ENCODE data around the gene TMEM183A. TPM values are rescaled to one million over a fixed set of nuclear protein-coding genes. Genes with fewer than 3 reads are reported as not detected.
A peak's percentile ranks its signal among the peaks of the same experiment; 100 is the strongest.

The TMEM183A gene, protein sequence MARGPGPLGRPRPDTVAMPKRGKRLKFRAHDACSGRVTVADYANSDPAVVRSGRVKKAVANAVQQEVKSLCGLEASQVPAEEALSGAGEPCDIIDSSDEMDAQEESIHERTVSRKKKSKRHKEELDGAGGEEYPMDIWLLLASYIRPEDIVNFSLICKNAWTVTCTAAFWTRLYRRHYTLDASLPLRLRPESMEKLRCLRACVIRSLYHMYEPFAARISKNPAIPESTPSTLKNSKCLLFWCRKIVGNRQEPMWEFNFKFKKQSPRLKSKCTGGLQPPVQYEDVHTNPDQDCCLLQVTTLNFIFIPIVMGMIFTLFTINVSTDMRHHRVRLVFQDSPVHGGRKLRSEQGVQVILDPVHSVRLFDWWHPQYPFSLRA
- 47.6 TPM for polyA plus RNA-seq (2012; ENCODE audit: low read depth, missing spikeins)

DNA sequence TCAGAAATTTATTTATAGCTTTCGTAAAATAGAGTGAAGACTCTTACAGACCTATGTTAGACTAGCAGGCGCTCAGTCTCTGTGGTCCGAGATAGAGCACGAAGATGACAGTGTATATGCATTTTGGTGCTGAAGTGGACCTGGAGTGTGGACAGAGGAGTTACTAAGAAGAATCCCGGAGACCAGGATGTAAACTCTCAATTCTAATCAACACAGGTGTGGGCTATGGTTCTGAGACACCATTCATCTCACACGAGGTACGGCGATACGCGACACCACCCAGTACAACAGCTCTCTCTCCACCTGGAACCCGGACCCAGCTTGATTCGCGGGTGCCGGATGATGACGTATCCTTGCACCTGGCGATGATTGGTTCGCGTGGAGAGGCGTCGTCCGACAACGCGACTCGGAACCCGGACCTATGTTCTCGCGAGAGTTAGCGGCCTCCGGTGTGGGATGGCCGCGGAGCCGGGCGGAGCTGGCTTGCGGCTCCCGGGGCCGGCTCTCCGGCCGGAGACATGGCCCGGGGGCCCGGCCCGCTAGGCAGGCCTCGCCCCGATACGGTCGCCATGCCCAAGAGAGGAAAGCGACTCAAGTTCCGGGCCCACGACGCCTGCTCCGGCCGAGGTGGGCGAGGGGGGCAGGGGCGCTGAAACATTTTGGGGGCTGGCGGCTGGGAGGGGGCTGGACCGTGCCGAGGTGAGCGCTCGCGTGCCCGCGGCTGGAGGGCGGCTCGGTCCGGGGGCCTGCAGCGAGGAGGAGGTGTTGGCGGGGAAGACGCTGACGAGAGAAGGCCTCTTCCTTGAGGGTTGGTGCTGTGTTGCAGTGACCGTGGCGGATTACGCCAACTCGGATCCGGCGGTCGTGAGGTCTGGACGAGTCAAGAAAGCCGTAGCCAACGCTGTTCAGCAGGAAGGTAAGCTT lies at the start of gene TMEM183A:
TMEM183A (plus strand) TSS at position 427 of the 924 bp plus-strand sequence; CDS start at position 519, 92 bp downstream.
- DNase-seq (ENCODE audit: insufficient read length, low spot score) = peak; percentile 74
- peak; percentile 100 for FAIRE-seq
- TF ChIP-seq POLR2AphosphoS5 (IDR thresholded peaks at IDR 0.05; ENCODE audit: low read depth, low read length) = peak; percentile 99
- TF ChIP-seq POLR2A (IDR thresholded peaks at IDR 0.05; ENCODE audit: low read depth, low read length) = peak; percentile 98
- TF ChIP-seq PAX5 (IDR thresholded peaks at IDR 0.05; ENCODE audit: insufficient read depth, low read length, severe bottlenecking) = no peak
- TF ChIP-seq TAF1 (IDR thresholded peaks at IDR 0.05; ENCODE audit: low read depth, low read length) = peak; percentile 89
- peak; percentile 92; the same call in 1 of the 2 replicates for TF ChIP-seq POU2F2 (IDR thresholded peaks at IDR 0.05; ENCODE audit: low read depth, low read length)

DNA sequence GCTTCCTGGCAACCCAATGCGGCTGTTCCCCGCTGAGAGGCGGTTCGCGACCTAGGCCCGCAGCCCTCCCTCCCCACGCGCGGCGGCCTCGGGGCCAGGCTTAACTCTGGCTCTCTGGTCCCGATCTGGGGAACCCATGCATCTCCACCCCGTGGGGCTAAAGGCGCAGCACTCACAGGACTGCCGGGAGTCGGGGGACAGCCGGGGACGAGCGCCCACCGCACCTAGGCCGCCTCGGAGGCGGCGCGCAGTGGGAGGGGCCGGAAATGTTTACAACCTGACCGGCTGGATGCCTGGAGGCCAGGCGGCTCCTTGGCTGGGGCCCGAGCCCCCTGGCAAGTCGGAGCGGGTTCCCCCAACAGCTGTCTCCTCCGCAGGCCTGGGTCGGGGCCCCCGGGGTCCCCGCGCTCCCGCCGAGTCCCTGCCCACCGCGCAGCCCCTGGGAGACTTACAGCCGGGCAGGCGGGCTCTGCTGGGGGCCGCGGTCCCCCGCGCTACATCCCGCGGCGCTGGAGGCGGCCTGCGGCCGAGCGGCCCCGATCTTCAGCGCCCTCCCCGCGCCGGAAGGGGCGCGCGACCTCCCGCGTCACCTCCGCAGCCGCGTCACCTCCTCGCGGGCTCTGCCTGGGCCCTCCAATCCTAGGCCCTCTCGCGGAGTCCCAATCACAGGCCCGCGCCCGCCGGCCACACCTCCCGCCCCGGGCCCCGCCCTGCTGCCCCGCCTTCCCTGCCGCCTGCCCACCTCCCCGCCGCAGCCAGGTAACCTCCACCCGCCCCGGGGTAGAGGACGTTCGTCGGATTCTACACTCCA lies 49.2 kb upstream of the TMEM183A start, which contains the start of gene ADIPOR1:
ADIPOR1 (minus strand) TSS at position 580 of the 811 bp plus-strand sequence. CDS start 7,242 bp downstream, outside the sequence.
- FAIRE-seq (peak; percentile 93), DNase-seq (ENCODE audit: insufficient read length, low spot score) (peak; percentile 99)
- TF ChIP-seq POLR2AphosphoS5 (IDR thresholded peaks at IDR 0.05; ENCODE audit: low read depth, low read length) (peak; percentile 68), TAF1 (IDR thresholded peaks at IDR 0.05; ENCODE audit: low read depth, low read length) (no peak), POLR2A (IDR thresholded peaks at IDR 0.05; ENCODE audit: low read depth, low read length) (peak; percentile 71)

DNA sequence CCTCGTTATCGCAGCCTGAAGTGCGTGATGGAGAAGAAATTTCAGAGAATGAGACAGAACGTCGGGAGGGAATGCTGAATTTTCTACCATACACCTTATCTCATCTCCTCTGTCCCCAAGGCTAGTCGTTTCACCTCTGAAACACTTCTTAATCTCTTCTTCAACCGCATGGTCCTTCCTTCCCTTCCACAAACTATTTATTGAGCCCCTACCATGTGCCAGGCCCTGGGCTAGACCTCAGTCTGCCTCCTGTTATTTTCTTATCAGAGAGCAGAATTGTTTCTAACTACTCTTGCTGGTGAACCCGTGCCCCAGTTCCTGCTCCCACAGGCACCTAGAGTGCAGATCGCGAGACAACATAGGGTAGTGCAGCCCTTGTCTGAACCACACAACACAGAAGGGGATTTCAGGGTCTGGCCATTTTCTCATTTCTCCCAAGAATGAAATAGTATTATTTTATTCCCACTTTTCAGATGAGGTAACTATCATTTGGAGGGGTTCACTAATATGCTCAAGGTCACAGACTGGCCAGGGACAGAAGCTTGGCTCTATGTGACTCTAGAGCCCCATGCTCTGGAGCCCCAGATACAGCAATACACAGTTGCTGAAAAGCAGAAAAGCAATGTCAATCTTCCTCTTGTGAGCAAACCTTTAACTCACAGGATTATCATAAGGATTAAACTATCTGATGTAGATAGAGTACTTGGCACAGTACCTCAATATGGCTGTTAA lies 48.5 kb upstream of the TMEM183A start:
- peak; percentile 20 for DNase-seq (ENCODE audit: insufficient read length, low spot score)
- no peak for TF ChIP-seq SPI1 (IDR thresholded peaks at IDR 0.05; ENCODE audit: low read depth, low read length)
- 0 out of 2 replicates have a peak, but pooled peaks have one; percentile 0 for TF ChIP-seq POLR2AphosphoS5 (IDR thresholded peaks at IDR 0.05; ENCODE audit: low read depth, low read length)
- no peak for FAIRE-seq

DNA sequence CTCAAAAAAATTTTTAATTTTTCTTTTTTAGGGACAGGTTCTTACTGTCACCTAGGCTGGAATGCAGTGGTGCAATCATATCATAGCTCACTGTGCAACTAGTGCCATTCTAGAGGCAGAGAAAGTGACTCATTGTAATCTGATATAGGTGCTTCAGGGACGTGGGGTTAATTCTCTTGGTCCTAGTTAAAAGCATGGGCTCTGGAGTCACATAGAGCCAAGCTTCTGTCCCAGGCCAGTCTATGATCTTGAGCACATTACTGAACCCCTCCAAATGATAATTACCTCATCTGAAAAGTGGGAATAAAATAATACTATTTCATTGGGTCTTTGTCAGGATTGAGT lies 47.9 kb upstream of the TMEM183A start:
- DNase-seq (ENCODE audit: insufficient read length, low spot score) (no peak), FAIRE-seq (no peak)
- TF ChIP-seq POLR2A (IDR thresholded peaks at IDR 0.05; ENCODE audit: low read depth, low read length) (no peak), POLR2AphosphoS5 (IDR thresholded peaks at IDR 0.05; ENCODE audit: low read depth, low read length) (no peak), SPI1 (IDR thresholded peaks at IDR 0.05; ENCODE audit: low read depth, low read length) (no peak), TAF1 (IDR thresholded peaks at IDR 0.05; ENCODE audit: low read depth, low read length) (no peak), POU2F2 (IDR thresholded peaks at IDR 0.05; ENCODE audit: low read depth, low read length) (no peak), PAX5 (IDR thresholded peaks at IDR 0.05; ENCODE audit: insufficient read depth, low read length, severe bottlenecking) (no peak)

DNA sequence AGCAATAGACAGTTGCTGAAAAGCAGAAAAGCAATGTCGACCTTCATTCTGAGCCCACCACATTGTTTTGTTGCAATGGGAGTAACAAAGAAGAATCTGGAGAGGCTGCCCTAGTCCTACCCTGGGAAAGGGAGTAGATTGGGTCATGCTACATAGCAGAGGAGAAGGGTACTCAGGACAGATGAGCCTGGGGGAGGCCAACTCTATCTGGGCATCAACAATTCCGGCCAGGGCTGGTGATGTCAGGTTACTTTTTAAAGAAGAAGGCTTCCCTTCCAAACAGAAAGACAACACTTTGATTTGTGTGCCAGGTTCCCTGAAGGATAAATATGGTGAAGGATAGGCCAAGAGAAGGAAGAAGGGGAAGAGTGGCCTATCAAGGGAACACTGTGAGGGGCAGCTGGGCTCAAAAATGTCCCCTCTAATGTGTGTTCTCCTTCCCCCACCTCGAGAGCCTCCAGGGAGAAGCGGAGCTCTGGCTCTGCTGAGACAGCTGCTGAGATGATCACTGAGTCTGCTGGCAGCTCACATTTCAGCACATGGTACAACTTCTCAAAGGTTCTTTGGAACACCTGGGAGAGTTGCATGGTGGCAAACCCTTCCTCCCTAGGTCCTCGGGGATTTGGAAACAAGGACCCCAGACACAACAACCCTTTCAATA lies 45.8 kb upstream of the TMEM183A start:
- TF ChIP-seq POLR2A (IDR thresholded peaks at IDR 0.05; ENCODE audit: low read depth, low read length) (no peak), POU2F2 (IDR thresholded peaks at IDR 0.05; ENCODE audit: low read depth, low read length) (no peak), POLR2AphosphoS5 (IDR thresholded peaks at IDR 0.05; ENCODE audit: low read depth, low read length) (no peak), PAX5 (IDR thresholded peaks at IDR 0.05; ENCODE audit: insufficient read depth, low read length, severe bottlenecking) (no peak), SPI1 (IDR thresholded peaks at IDR 0.05; ENCODE audit: low read depth, low read length) (no peak), TAF1 (IDR thresholded peaks at IDR 0.05; ENCODE audit: low read depth, low read length) (no peak)
- DNase-seq (ENCODE audit: insufficient read length, low spot score) (no peak), FAIRE-seq (no peak)

DNA sequence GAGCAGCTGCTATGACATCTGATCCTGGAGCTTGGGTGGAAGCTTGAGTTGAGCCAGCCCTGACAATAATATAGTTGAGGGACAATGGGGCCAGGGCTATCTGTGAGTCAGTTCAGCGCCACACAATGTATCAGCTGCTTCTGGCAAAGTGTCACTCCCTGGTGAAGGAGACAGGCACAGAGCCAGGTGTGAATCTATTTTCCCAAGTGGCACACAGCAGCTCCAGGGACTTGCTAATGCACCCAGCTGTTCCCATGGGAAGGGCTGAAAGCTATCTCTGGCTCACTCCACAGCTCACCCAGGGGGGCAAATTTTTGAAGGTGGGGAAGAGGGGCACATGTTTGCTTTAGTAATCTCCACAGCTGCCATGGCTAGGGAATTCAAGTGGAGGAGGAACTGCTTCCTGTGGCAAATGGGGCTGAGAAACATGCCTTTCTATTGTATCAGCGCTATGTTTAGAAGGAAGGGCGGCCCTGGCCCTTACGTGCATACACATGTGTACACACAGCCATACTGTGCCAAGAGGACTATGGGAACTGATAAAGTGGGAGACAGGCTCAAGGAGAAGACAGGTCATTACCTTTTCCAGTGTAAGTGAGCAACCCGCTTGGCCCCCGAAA lies 42.3 kb upstream of the TMEM183A start:
- DNase-seq (ENCODE audit: insufficient read length, low spot score) (no peak), FAIRE-seq (no peak)

DNA sequence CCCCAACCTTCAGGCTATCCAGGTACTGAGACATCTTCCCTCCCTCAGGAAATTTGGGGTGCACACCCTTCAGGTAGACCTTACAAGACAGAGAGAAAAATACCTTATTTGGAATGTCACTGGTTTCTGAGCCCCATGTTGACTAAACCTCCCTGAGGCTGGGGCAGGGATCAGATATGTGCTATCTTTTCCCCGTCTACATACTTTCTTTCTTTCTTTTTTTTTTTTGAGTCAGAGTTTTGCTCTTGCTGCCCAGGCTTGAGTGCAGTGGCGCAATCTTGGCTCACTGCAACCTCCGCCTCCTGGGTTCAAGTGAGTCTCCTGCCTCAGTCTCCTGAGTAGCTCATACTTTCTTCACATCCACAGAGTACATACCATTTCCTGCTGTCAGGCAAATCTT lies 41.8 kb upstream of the TMEM183A start:
- no peak for FAIRE-seq
- no peak for TF ChIP-seq POLR2AphosphoS5 (IDR thresholded peaks at IDR 0.05; ENCODE audit: low read depth, low read length)
- TF ChIP-seq POLR2A (IDR thresholded peaks at IDR 0.05; ENCODE audit: low read depth, low read length) = no peak
- TF ChIP-seq POU2F2 (IDR thresholded peaks at IDR 0.05; ENCODE audit: low read depth, low read length) = no peak
- TF ChIP-seq PAX5 (IDR thresholded peaks at IDR 0.05; ENCODE audit: insufficient read depth, low read length, severe bottlenecking) = no peak
- no peak for TF ChIP-seq TAF1 (IDR thresholded peaks at IDR 0.05; ENCODE audit: low read depth, low read length)
- no peak for TF ChIP-seq SPI1 (IDR thresholded peaks at IDR 0.05; ENCODE audit: low read depth, low read length)
- DNase-seq (ENCODE audit: insufficient read length, low spot score) = no peak

More for the DNA sequence above, 42.3 kb upstream of the TMEM183A start:
- TF ChIP-seq POLR2A (IDR thresholded peaks at IDR 0.05; ENCODE audit: low read depth, low read length) (no peak), PAX5 (IDR thresholded peaks at IDR 0.05; ENCODE audit: insufficient read depth, low read length, severe bottlenecking) (no peak), SPI1 (IDR thresholded peaks at IDR 0.05; ENCODE audit: low read depth, low read length) (no peak), POU2F2 (IDR thresholded peaks at IDR 0.05; ENCODE audit: low read depth, low read length) (no peak), POLR2AphosphoS5 (IDR thresholded peaks at IDR 0.05; ENCODE audit: low read depth, low read length) (no peak), TAF1 (IDR thresholded peaks at IDR 0.05; ENCODE audit: low read depth, low read length) (no peak)

Measured in GM12891 (cell line).